ENCODE results near the gene PPP1R14C.

The PPP1R14C gene

DNA sequence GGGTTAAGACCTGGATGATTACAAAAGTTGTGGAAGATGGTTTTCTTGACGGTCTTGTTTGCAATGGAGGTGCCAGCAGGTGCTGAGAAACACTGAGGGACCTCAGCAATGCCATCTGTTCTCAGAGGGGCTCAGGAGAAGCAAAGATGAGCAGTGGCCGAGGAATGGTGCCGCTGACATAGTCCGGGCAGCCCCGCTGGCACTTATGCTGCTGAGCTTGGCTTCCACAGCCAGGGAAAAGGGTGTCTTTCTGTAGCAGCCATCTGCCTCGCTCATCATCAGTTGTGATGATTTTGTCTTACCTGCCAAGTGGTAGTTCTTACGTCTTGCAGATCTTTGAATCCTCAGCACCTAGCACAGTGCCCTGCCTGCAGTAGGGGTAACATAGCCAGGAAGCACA lies 55.7 kb downstream of the PPP1R14C start:
- no peak for DNase-seq

DNA sequence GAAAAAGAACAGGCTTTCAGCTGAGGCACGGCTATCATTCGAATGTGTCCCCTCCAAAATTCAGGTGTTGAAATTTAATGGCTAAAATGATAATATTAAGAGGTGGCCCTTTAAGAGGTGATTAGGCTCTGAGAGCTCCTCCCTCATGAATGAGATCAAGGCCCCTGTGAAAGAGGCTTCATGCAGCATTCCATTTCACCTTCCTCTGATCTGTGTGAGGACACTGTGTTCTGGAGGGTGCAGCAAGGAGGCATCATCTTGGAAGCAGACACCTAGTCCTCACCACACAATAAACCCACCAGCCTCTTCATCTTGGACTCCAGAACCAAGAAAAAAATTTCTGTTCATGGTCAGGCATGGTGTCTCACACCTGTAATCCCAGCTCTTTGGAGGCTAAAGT lies 56.4 kb downstream of the PPP1R14C start:
- DNase-seq: no peak

DNA sequence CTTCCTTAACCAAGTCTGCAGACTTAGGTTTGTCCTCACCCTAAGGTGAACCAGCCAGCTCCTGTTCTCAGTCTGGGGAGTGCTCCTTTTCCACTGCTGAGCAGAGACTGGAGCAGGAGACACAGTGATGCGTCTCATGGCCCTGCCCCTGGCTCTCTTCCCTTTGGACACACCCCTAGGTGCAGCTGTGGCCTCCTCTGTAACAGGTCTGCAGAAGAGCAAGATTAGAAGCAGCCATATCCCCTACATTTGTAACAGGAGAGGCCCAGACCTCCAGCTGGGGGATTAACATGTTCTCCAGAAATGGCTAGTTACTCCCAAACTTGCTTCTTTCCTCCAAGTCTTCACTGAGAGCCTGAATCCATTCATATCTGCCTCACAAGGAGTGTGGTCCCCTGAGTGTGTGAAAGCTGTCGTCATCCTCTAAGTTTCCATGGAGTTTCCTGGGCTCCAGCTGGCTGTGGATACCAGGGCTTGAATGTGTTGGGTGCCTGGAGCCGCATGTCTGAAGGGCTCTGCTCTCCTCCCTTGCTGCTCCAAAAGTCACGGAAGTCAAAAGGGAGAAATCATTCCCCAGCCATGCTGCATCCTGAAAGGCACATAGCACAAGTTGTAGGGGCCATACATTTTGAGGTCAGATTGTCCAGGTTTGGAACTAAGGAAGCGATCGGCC lies 57.7 kb downstream of the PPP1R14C start:
- DNase-seq: no peak

DNA sequence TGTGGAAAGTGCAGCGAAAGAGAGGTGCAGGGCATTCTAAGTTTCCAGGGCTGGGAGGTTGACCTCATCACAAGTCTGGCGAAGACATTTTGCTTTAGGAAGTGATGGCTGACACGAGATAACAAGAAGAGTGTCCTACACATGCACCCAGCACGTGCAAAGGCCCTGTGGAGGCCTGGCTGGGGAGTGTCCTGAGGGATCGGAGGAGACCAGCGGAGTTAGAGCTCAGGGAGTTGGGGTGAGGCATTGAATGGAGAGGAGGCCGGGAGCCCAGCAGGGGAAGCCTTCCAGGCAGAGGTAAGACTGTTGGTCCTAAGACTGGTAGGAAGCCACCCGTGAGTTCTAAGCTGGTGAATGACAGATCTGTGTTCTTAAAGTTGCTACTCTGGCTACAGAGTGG lies 58.4 kb downstream of the PPP1R14C start:
- DNase-seq: no peak

DNA sequence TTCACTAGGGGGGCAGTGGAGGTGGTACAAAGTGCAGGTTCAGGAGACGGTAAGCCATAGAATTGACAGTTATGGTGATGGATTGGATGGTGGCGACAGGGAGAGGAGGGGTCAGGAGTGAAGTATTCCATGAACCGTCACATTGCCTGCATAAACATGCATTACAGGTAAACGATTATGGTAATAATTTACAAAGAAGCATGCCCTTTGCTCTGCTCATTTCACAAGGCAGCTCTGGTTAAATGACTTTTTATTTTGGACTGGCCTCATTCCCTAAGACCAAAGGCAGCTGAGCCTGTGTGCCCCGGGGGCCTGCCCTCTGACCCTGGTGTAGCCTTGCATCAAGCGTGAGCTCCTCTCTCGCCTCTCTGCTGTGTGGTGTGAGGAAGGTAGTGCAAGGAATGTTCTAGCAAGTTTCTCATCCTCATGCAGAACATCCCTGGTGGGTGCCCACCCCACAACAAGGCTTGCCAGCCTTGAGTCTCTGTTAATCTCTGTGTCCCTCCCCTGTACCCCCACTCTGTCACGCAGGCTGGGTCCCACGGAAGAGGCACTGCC lies 59.0 kb downstream of the PPP1R14C start:
- no peak for DNase-seq

DNA sequence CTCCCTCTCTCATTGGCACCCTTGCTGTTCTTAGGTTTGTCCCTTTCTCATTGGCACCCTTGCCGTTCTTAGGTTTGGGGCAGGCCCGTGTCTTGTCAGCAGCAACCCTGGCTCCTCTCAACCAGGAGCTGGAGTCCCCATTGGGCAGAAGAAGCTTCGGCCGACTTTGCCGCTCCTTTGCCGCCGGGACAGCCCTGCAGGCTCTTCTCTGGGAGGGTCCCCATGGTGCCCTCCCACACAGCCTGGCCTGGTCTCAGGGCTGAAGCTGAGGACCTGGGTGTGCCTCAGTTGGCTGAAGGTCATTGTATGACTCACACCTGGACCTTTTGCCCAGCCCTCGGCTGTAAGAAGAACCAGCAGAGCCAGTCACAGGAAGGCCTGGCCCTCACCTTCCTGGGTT lies 59.6 kb downstream of the PPP1R14C start:
- DNase-seq: no peak

DNA sequence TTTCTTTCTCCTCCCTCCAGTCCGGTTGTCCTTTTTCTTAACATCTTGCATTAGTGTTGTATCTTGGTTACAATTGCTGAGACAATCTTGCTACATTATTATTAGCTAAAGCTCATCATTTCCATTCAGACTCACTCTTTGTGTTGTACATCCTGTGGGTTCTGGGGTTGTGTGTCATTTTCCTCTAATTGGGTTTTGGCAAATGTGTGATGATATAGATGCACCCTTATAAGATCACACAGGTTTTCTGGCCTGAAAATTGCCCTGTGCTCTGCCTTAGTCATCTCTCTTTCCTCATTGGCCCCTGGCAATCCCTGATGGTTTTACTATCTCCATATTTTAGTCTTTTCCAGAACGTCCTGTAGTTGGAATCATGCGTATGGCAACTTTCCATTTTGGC lies 60.1 kb downstream of the PPP1R14C start:
- no peak for DNase-seq

DNA sequence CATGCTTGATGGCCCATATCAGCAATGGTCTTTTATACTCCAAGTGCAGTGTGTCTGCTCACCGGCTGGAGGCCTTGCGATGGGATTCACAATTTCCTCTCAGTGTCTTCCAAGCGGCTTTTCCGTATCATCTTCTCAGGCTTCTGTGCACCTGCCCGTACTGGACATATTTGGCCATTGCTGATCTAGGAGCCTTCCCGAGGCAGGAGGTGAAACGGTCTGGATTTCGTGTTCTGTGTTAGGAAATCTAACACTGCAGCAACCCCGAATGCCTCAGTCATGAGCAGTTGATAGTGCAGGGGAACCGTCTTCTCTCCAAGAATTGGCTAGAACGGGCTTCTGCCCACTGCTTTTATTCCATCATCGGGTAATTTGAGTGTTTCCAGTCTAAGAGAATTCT lies 60.5 kb downstream of the PPP1R14C start:
- no peak for DNase-seq

DNA sequence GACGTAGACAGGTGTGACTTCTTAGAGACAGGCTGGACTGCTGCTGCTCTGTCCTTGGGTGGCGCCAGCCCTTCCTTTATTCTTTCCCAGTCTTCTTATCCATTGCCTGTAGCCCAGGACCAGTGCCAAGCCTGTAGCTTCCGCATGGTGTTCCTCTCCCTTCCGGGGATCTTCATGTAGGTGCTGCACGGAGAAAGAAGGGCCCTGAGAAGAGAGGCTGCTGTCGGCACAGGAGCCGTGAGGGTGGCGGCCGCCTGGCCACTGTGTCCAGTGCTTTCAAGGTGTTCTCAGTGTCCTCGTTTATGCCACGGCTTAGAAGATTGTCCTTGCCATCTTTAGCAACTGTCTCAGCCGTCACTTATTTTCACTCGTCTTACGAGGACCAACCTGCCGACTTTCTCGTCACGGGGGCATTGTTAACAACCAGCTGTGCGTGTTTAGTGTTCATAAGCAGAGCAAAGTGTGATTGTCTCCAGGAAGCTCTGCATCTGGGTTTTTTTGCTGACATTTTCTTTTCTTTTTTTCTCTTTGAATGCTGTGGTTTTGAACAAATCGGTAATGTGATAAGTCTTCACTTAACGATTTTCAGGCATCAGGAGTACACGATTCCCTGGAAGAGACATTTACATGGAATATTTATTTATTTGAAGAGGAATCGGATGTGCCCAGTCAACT lies 61.2 kb downstream of the PPP1R14C start:
- no peak for DNase-seq

DNA sequence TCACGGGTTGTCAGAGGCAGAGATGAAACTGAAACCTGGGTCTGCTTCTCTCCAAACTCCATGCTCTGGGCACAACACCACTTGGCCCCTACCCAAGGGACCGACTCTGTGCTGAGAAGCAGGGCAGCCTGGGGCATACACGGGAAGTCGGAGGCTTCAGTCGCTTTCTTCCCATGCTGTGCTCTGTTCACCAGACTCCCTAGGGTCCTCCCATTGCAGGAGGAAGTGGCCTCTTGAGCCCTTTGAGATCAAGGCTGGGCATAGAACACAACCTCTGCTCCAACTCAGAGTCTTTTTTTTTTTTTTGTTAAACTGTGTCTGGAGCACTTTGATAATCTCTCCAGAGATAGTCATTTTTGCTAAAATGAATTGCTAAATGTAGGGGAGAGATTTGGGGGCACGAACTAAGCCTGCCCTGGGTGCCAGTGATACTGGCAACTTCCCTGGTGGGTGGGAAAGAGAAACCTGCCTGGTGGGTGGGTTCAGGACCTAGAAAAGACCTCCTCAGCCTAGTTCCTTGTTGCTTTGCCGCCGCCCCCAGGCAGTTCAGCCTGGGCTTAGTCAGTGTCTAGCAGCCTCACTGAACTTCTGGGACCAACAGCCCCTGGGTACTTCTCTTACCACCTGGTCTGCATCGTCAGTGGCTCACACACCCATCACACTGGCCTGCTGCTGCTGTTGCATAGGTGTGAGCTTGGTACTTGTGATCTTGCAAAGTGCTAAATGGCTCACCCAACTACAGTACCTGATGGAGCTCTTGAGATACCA lies 62.0 kb downstream of the PPP1R14C start:
- DNase-seq: peak; percentile 35

DNA sequence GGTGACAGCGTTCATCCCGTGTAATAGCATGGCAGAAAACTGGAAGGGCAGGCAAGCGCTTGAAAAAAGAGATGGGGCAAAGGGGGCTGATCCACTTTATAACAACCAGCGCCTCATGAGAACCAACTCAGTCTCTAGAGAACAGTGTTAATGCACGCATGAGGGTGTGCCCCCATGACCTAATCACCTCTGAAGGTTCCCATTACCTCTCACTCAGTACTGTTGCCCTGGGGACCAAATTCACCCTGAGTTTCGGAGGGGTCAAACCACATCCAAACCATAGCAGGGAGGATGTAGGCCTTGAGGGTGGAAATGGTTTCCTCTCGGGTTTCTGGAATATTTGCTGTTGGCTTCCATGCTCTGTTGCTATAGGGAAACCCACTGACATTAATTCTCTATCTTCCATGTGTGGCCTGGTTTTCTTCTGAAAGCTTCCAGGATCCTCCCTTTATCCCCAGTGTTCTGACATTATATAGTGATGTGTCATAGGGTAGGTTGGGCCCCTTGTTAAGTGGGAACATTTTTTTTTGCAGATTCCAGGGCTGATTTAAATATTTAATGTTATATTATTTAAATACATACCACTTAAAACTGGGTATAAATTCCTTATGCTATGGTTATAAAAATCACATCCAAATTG lies 65.2 kb downstream of the PPP1R14C start:
- DNase-seq: no peak

DNA sequence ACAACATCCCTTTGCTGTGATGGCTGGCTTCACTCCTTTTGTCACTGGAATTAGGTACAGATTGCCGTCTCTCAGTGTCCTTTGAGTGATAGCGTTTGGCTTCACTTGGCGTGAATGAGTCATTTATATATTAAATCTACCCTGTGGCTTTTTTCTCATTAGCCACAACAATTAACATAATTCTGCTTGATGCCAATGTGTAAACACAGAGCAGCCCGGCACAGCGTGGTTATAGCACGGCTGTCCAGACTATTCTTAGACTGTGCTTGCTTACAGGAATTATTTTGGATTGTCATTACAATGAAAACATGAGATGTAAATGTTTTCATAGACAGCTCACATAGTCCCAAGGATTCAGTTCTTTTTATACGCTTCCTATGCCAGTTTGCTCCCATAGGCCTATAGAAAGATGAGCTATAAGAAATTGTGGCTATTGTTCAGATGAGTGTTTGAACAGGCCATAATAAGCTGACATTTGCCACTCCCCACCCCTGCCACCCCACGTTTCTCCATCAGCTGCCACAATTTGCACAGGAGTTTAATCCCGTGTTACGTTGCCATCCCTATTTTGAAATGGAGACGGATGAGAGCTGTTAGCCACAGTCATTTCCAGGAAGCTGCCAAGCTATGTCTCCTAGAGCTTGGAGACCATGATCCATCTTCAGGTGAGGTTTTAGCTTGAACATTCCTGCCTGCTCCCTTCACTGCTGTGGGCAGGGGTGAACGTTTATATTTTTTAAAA lies 65.9 kb downstream of the PPP1R14C start:
- DNase-seq: no peak

DNA sequence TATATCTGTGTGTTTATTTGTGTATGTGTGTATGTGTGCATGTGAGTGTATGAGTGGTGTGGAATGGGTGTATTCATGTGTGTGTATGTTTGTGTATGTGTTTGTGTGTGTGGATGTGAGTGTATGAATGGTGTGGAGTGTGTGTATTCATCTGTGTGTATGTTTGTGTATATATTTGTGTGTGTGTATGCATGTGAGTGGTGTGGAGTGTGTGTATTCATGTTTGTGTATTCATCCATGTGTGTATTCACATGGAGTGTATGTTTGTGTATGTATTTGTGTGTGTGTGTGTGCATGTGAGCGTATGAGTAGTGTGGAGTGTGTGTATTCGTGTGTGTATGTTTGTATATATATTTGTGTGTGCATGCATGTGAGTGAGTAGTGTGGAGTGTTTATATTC lies 66.6 kb downstream of the PPP1R14C start:
- DNase-seq: no peak

DNA sequence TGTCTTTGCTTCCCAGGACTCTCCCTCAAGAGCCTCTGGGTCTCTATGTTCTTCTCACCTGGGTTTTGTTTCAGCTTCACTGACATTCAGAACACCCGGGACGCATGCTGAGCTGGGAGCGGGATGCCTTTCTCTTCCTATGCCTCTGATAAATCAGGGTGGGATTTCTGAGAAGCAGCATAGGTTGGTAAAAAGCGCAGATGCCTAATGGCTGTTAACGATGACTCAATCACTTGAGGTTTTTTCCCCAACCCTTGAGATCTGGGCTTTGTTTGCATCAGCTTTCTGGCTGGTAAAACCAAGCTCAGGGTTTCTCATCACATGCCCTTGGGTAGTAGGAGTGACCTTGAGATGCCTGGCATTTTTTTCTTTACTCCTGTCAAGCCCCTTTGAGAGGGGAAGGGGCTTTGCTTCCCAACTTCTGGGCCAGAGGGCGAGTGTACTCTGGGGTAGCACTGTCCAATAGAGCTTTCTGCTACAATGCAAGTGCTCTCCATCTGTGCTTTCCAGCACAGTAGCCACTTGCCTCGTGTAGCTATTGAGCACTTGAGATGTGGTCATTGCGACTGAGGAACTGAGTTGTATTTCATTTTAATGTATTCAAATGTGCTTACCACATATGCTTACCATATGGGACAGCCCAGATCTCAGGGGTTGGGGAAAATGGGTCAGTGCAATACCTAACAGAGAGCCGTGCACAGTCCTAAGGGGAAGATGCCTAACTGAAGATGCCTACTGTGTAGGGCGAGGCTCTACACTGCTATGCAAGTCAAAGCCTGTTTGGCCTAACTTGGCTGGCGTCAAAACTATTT lies 69.1 kb downstream of the PPP1R14C start:
- no peak for DNase-seq

DNA sequence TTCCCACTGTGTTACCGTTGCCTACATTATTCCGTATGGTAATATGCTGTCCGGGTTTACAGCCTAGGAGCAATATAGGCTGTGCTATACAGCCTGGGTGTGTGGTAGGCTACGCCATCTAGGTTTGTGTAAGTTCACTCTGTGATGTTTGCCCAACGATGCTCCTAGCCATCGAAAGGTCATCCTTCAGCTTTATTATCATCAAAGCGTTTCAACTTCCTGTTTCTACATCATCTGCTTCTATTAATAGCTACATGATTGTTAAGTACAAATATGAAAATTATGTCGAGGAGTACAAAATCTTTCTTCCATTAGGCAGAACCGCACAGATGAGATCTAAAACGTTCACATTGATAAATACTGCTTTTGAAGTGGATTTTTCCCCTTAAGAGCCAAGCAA lies 69.9 kb downstream of the PPP1R14C start:
- no peak for DNase-seq

DNA sequence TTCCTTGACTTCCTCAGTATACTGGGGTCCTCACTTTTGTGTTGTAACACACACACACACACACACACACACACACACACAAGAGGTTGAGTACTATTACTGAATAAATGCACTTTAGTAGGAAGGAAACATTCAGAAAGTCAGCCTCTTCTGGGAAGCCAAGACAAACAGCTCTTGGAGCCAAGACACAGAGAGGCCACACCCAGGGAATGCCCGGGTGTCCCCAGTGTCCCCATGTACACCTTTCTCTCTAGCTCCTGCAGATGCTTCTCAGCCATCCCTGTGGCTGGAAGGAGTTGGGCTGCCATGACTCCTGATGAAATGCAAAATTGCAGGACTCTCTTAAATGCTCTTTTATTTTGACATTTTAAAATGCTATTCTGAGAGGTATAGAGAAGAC lies 70.5 kb downstream of the PPP1R14C start:
- no peak for DNase-seq

DNA sequence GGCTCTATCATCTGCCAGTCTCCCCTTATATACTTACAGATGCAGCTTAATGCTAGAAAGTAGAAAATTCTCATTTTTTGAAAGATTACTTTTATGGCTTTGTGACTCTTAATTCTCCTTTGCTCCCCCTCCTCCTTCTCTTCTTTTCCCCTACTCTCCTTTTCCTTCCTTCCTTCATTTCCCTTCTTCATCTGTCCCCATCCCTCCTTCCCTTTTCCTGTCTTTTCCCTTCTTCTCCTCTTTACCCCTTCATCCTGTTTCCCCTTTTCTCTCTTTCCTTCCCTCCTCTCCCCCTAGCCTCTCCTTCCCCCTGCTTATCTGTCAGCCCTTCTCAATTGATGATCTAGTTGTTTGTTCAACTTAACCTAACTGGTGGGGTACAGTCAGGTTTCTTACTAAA lies 71.5 kb downstream of the PPP1R14C start:
- DNase-seq: no peak

DNA sequence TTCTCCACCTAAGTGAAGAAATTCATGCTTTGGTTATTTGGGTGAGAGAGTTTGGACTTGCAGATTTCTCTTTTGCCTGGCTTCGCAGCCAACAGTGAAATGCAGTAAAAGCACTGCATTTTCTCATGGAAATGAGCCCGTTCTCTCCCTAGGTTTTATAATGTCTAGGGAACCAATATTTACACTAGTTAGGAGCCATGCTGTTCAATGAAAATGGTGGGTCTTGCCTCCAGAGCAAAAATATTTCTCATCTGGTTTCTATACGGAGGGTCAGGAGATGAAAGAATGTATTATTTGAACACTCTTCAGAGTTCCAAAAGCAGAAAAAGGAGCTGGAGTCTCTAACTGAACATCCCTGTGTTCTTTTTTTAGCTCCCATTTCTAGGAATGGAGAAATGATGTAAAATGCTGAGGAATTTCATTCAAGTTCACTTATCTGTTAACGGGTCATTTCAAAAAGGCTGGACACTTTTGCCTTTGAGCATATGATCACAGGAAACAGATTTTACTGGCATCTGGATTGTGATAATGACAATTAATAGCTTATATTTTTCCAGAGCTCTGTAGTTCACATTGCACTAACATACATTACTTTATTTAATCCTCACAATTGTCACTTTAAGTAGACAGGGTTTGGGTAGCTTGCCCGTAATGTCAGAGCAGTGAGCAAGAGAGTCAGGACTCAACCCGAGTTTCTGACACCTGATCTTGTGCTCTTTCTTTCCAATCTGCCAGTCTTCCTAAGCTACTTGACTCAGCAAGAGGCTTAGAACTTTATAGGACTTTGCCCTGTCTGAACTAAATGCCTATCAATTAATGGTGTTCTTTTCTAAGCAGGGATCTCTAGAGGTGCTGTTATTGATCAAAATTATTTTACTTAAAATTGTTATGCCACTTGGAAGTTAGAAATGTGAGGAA lies 78.0 kb downstream of the PPP1R14C start:
- DNase-seq: no peak

DNA sequence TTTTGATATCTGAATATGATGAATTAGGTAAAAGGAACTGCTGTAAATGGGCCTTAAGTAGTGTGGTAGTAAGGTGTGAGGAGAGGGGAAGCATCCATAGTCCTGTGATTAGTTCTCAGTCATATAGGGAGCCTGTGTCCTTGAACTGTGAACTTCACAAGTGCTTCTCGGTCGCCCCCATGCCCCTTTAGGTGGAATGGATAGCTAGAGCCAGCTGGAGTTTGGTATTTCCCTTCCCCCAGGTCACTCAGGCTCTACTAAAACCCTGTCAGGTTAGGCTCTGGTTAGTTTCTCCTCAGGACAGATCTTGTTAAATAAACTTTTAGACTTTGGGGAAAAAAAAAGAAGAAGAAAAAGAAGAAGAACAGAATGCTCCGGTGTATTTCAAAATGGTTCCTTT lies 82.0 kb downstream of the PPP1R14C start:
- DNase-seq: no peak

DNA sequence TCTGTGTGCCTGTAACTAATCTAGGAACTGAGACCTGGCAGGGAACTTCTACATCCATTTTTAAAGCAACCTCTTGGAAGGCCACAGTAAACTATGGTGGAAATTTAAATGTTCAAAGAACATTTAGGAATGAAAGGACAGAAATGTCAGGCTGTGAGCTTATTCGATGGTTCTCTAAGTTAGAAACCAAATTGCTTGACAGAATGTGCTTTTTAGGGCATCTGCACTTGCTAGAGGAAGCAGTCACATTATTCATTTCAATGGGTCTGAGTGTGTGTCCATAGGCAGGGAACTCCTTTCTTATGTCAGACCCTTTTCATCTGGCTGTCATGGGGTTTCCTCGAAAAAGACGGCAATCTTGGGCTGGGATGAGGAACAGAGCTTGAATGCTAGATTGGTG lies 84.4 kb downstream of the PPP1R14C start:
- no peak for DNase-seq

Measured in femur (tissue), 1 donor.